Activated B cell treated with CpG ODN at 0.5 μM for 24 hours (primary cell): ENCODE results near the gene MYCBP. TPM values are rescaled to one million over a fixed set of nuclear protein-coding genes. Genes with fewer than 3 reads are reported as not detected.
"Not testable (repeated sequence)": the region's sequence is repeated elsewhere in the genome, so short reads cannot be mapped to it uniquely, and the experiment has no call there.

ENCODE experiments used
- ATAC-seq: fragments of 200-7000 bp; cut with Tn5 transposase; one replicate; pipeline ENCODE4 v1.10.0; 2021; ENCODE audit warnings: low read depth, mild to moderate bottlenecking, moderate library complexity
- CTCF ChIA-PET: fragments of 350-600 bp; sonication (Branson Sonifier 250); formaldehyde crosslinking; loops from one replicate; lab custom pipeline; 2021; ENCODE audit warnings: antibody characterized with exemption; lab: Charles Lee
- POLR2A ChIA-PET: fragments of 350-600 bp; sonication (Branson Sonifier 250); formaldehyde crosslinking; loops from one replicate; lab custom pipeline; 2021; ENCODE audit warnings: antibody characterized with exemption; lab: Charles Lee
- DNase-seq: peaks from one replicate; pipeline ENCODE4 v3.0.0; 2022
- H3K27ac Mint-ChIP-seq: one replicate; pipeline ENCODE4 v1.8.0; 2020; ENCODE audit warnings: mixed read lengths
- H3K27me3 Mint-ChIP-seq: one replicate; pipeline ENCODE4 v1.8.0; 2021; ENCODE audit warnings: mixed read lengths
- H3K36me3 Mint-ChIP-seq: one replicate; pipeline ENCODE4 v1.8.0; 2021; ENCODE audit warnings: low read depth, mixed read lengths
- H3K4me1 Mint-ChIP-seq: one replicate; pipeline ENCODE4 v1.8.0; 2021; ENCODE audit warnings: mixed read lengths
- H3K4me3 Mint-ChIP-seq: one replicate; pipeline ENCODE4 v1.8.0; 2020; ENCODE audit warnings: mild to moderate bottlenecking, mixed read lengths
- H3K9me3 Mint-ChIP-seq: one replicate; pipeline ENCODE4 v1.8.0; 2020; ENCODE audit warnings: mixed read lengths
- CTCF ChIP-seq: fragments of 200-600 bp; IDR thresholded peaks from one replicate; pipeline ENCODE4 v1.8.0; 2022; ENCODE audit warnings: antibody characterized with exemption, mild to moderate bottlenecking
- intact Hi-C: fragments of 100-400 bp; cut with micrococcal nuclease; formaldehyde crosslinking; loops from one replicate; pipeline ENCODE4 v1.15.1; 2024
- total RNA-seq: library from RNA; stranded (reverse); gene quantifications from 2 replicates; pipeline ENCODE4 v1.2.3, GENCODE V29; 2022

MYCBP gene
- total RNA-seq, 1 donor from 2014 or later, result 18.6 TPM

- CTCF ChIA-PET, result interaction anchor here (0.6 to 1.9 kb wide), 3 partner anchors 11 to 856 kb away, joined by 3 to 7 read pairs (median 3); no protein-coding TSS in a partner anchor
- DNase-seq (no peak), ATAC-seq (no peak)
- Mint-ChIP-seq H3K9me3 (no peaks in the 10 kb centered on the region), H3K27me3 (no peaks in the 10 kb centered on the region), H3K4me1 (peaks cover 22% of the 10 kb centered on the region), H3K4me3 (no peak overlapping the region), H3K27ac (no peak overlapping the region), H3K36me3 (peaks cover 75% of the 10 kb centered on the region)
- intact Hi-C loops, result no loop called here
- no peak for TF ChIP-seq CTCF
- POLR2A ChIA-PET, result no interaction called here
Measured at GRCh38 chr1:38846210-38846609, 26.9 kb downstream of the MYCBP start.

GRCh38 chr1:38845088-38845487 is 28.1 kb downstream of the MYCBP start:
- CTCF ChIA-PET, result interaction anchor here (1.9 kb wide), 1 partner anchor 10 kb away, joined by 7 read pairs; no protein-coding TSS in a partner anchor
- peaks cover 29% of the 10 kb centered on the region for H3K4me1 Mint-ChIP-seq
- H3K4me3 Mint-ChIP-seq, DNase-seq, H3K27ac Mint-ChIP-seq, H3K9me3 Mint-ChIP-seq, intact Hi-C loops, H3K27me3 Mint-ChIP-seq, POLR2A ChIA-PET, ATAC-seq: not testable (repeated sequence)
- peaks cover 73% of the 10 kb centered on the region for H3K36me3 Mint-ChIP-seq

- Mint-ChIP-seq H3K36me3 (peaks cover 70% of the 10 kb centered on the region), H3K4me3 (no peak overlapping the region), H3K4me1 (peaks cover 14% of the 10 kb centered on the region), H3K27ac (no peak overlapping the region), H3K27me3 (no peaks in the 10 kb centered on the region), H3K9me3 (no peaks in the 10 kb centered on the region)
- no peak for TF ChIP-seq CTCF
- intact Hi-C loops, result no loop called here
- DNase-seq, result no peak
- CTCF ChIA-PET, result no interaction called here
- POLR2A ChIA-PET, result no interaction called here
- no peak for ATAC-seq
Measured at GRCh38 chr1:38840281-38840680, 32.9 kb downstream of the MYCBP start.

GRCh38 chr1:38839363-38839762 is 33.8 kb downstream of the MYCBP start:
- H3K27me3 Mint-ChIP-seq, result no peaks in the 10 kb centered on the region
- CTCF ChIA-PET, result interaction anchor here (0.6 kb wide), 1 partner anchor 198 kb away, joined by 3 read pairs; no protein-coding TSS in a partner anchor
- no peaks in the 10 kb centered on the region for H3K9me3 Mint-ChIP-seq
- no peak for ATAC-seq
- peaks cover 13% of the 10 kb centered on the region for H3K4me1 Mint-ChIP-seq
- H3K4me3 Mint-ChIP-seq, result no peak overlapping the region
- intact Hi-C loops, result loop anchor here (5.0 to 10.0 kb wide), 2 partner anchors 862 to 945 kb away; no protein-coding TSS in a partner anchor
- no peak for DNase-seq
- no peak for TF ChIP-seq CTCF
- peaks cover 61% of the 10 kb centered on the region for H3K36me3 Mint-ChIP-seq
- H3K27ac Mint-ChIP-seq, result no peak overlapping the region
- POLR2A ChIA-PET, result interaction anchor here (0.7 kb wide), 1 partner anchor 647 kb away, joined by 3 read pairs; no protein-coding TSS in a partner anchor

- not testable (repeated sequence) for ATAC-seq
Measured at GRCh38 chr1:38836316-38836715, 36.8 kb downstream of the MYCBP start.

More at GRCh38 chr1:38836316-38836715, 36.8 kb downstream of the MYCBP start:
- CTCF ChIA-PET, result interaction anchor here (2.4 kb wide), 1 partner anchor 811 kb away, joined by 16 read pairs; no protein-coding TSS in a partner anchor
- intact Hi-C loops, result loop anchor here (5.0 to 10.0 kb wide), 2 partner anchors 859 to 942 kb away; no protein-coding TSS in a partner anchor
- Mint-ChIP-seq H3K36me3 (peaks cover 36% of the 10 kb centered on the region), H3K4me1 (peaks cover 13% of the 10 kb centered on the region)
- H3K4me3 Mint-ChIP-seq, H3K27ac Mint-ChIP-seq, DNase-seq, H3K9me3 Mint-ChIP-seq, POLR2A ChIA-PET, H3K27me3 Mint-ChIP-seq: not testable (repeated sequence)
